ENCODE data around the gene KRTAP10-9.

- TF ChIP-seq ZBTB7A (IDR thresholded peaks at IDR 0.05; ENCODE audit: low read depth) (no peak), EP300 (IDR thresholded peaks at IDR 0.05; ENCODE audit: borderline replicate concordance) (no peak), MAX (IDR thresholded peaks at IDR 0.05) (no peak; the same call in 1 of the 2 replicates), TEAD4 (IDR thresholded peaks at IDR 0.05) (no peak), CEBPB (IDR thresholded peaks at IDR 0.05) (no peak), FOXM1 (IDR thresholded peaks at IDR 0.05; ENCODE audit: borderline replicate concordance, low read depth) (no peak), REST (IDR thresholded peaks at IDR 0.05; ENCODE audit: low read depth) (no peak), RAD21 (IDR thresholded peaks at IDR 0.05; ENCODE audit: low read depth) (no peak), CREB1 (IDR thresholded peaks at IDR 0.05; ENCODE audit: low read depth) (no peak), YY1 (IDR thresholded peaks at IDR 0.05; ENCODE audit: low read depth) (no peak), TAF1 (IDR thresholded peaks at IDR 0.05; ENCODE audit: low read depth) (no peak), EGR1 (IDR thresholded peaks at IDR 0.05) (no peak), TCF12 (IDR thresholded peaks at IDR 0.05; ENCODE audit: low read depth) (no peak)
These were observed 47.1 kb upstream of the KRTAP10-9 start for GRCh38 chr21:44579833-44580144.
